IMR-90 (cell line): ENCODE measurements around the gene C5. TPM values are rescaled to one million over a fixed set of nuclear protein-coding genes. Genes with fewer than 3 reads are reported as not detected.

Source experiments
- ATAC-seq: fragments of 200-7000 bp; cut with Tn5 transposase; 2 replicates; pipeline ENCODE4 v1.9.1; 2020; ENCODE audit warnings: low read depth, mild to moderate bottlenecking, moderate library complexity
- BruUV-seq: library from RNA; stranded (reverse); fragments of 400-500 nt; replicated peaks from 2 replicates; lab custom pipeline; 2021; lab: Mats Ljungman, UMichigan
- CTCF ChIA-PET: fragments of 300-600 bp; formaldehyde crosslinking; extraction: SDS; loops from one replicate; lab custom pipeline; 2021; ENCODE audit warnings: antibody characterized with exemption; lab: Yijun Ruan, JAX
- POLR2A ChIA-PET: fragments of 300-600 bp; sonication (Branson Sonifier 250); formaldehyde crosslinking; loops from one replicate; lab custom pipeline; 2022; ENCODE audit warnings: antibody characterized with exemption; ENCODE audit not compliant: unreplicated experiment; lab: Charles Lee
- DNase-seq: peaks from one replicate; pipeline ENCODE4 v3.0.0; 2013
- H2AFZ ChIP-seq: replicated peaks from 2 replicates; pipeline ENCODE3; 2013; ENCODE audit warnings: low read length, mild to moderate bottlenecking; ENCODE audit not compliant: poor library complexity
- H2AK5ac ChIP-seq: 2 replicates; pipeline ENCODE4 v1.6.1; 2013; ENCODE audit warnings: low read depth, low read length, inconsistent platforms
- H2AK9ac ChIP-seq: replicated peaks from 2 replicates; pipeline ENCODE3; 2013; ENCODE audit warnings: mild to moderate bottlenecking, low read depth, low read length, moderate library complexity; ENCODE audit not compliant: poor library complexity
- H2BK120ac ChIP-seq: 2 replicates; pipeline ENCODE4 v1.6.1; 2013; ENCODE audit warnings: low read depth, low read length, inconsistent platforms
- H2BK15ac ChIP-seq: 3 replicates; pipeline ENCODE4 v1.6.1; 2013; ENCODE audit warnings: low read depth, low read length, inconsistent platforms
- H2BK20ac ChIP-seq: 2 replicates; pipeline ENCODE4 v1.6.1; 2013; ENCODE audit warnings: low read depth, mild to moderate bottlenecking, inconsistent platforms, low read length, moderate library complexity
- H2BK5ac ChIP-seq: 2 replicates; pipeline ENCODE4 v1.6.1; 2013; ENCODE audit warnings: mild to moderate bottlenecking, low read depth, low read length, inconsistent platforms; ENCODE audit not compliant: poor library complexity, severe bottlenecking
- H3K14ac ChIP-seq: replicated peaks from 2 replicates; pipeline ENCODE4 v1.6.1; 2013; ENCODE audit warnings: low read depth, low read length, inconsistent platforms
- H3K18ac ChIP-seq: 2 replicates; pipeline ENCODE4 v1.6.1; 2013; ENCODE audit warnings: low read depth, low read length, control low read depth
- H3K23ac ChIP-seq: 2 replicates; pipeline ENCODE4 v1.6.1; 2013; ENCODE audit warnings: low read depth, low read length, inconsistent platforms
- H3K27ac ChIP-seq: 2 replicates; pipeline ENCODE4 v1.5.1; 2013; ENCODE audit warnings: mild to moderate bottlenecking, control low read depth, low read length; ENCODE audit not compliant: insufficient read depth
- H3K27me3 ChIP-seq: 2 replicates; pipeline ENCODE4 v1.6.1; 2013; ENCODE audit warnings: low read length; ENCODE audit not compliant: control insufficient read depth, insufficient read depth
- H3K36me3 ChIP-seq: 2 replicates; pipeline ENCODE4 v1.6.1; 2013; ENCODE audit warnings: low read length, mixed read lengths; ENCODE audit not compliant: control insufficient read depth, insufficient read depth
- H3K4ac ChIP-seq: 2 replicates; pipeline ENCODE4 v1.6.1; 2013; ENCODE audit warnings: low read depth, low read length, inconsistent platforms
- H3K4me1 ChIP-seq: 2 replicates; pipeline ENCODE4 v1.6.1; 2013; ENCODE audit warnings: low read length, mixed read lengths; ENCODE audit not compliant: control insufficient read depth, insufficient read depth
- H3K4me2 ChIP-seq: 2 replicates; pipeline ENCODE4 v1.6.1; 2013; ENCODE audit warnings: low read depth, mild to moderate bottlenecking, control low read depth, low read length, moderate library complexity
- H3K4me3 ChIP-seq: 2 replicates; pipeline ENCODE4 v1.5.1; 2013; ENCODE audit warnings: low read depth, mild to moderate bottlenecking, control low read depth, low read length, moderate library complexity; ENCODE audit not compliant: insufficient read depth
- H3K56ac ChIP-seq: 2 replicates; pipeline ENCODE4 v1.6.1; 2013; ENCODE audit warnings: low read length, inconsistent platforms; ENCODE audit not compliant: insufficient read depth; ENCODE audit errors: extremely low read depth
- H3K79me1 ChIP-seq, 2 experiments: 2 replicates each; pipeline ENCODE4 v1.6.1; 2013; ENCODE audit warnings: low read length in 2 of 2, inconsistent platforms in 1 of 2, low read depth in 1 of 2
- H3K9ac ChIP-seq: 2 replicates; pipeline ENCODE4 v1.6.1; 2013; ENCODE audit warnings: low read depth, low read length, control low read depth
- H3K9me1 ChIP-seq: 2 replicates; pipeline ENCODE4 v1.6.1; 2013; ENCODE audit warnings: low read length, inconsistent platforms; ENCODE audit not compliant: insufficient read depth
- H3K9me3 ChIP-seq: 2 replicates; pipeline ENCODE4 v1.6.1; 2013; ENCODE audit warnings: low read length; ENCODE audit not compliant: control insufficient read depth, insufficient read depth
- H4K20me1 ChIP-seq: 2 replicates; pipeline ENCODE4 v1.6.1; 2013; ENCODE audit warnings: low read length, inconsistent platforms; ENCODE audit not compliant: insufficient read depth
- H4K5ac ChIP-seq: 2 replicates; pipeline ENCODE4 v1.6.1; 2013; ENCODE audit warnings: mild to moderate bottlenecking, low read depth, low read length, control low read depth
- H4K8ac ChIP-seq, 2 experiments: 2 replicates each; pipeline ENCODE4 v1.6.1; 2013; ENCODE audit warnings: low read depth in 2 of 2, low read length in 2 of 2, control low read depth in 1 of 2, inconsistent platforms in 1 of 2
- H4K91ac ChIP-seq: 2 replicates; pipeline ENCODE4 v1.6.1; 2013; ENCODE audit warnings: low read depth, low read length, inconsistent platforms; ENCODE audit not compliant: insufficient read depth
- BHLHE40 ChIP-seq: fragments of 150-350 bp; IDR thresholded peaks from 2 replicates; pipeline ENCODE4 v1.6.1; 2016; ENCODE audit warnings: mild to moderate bottlenecking, low read depth, low read length
- CEBPB ChIP-seq: IDR thresholded peaks from 2 replicates; pipeline ENCODE4 v1.6.1; 2012; ENCODE audit warnings: low read depth, low read length, improper control_type of control experiment
- CHD1 ChIP-seq: IDR thresholded peaks from 2 replicates; pipeline ENCODE4 v1.6.1; 2012; ENCODE audit warnings: low read depth, low read length, improper control_type of control experiment
- ELK1 ChIP-seq: fragments of 150-350 bp; IDR thresholded peaks from 2 replicates; pipeline ENCODE4 v1.6.1; 2016; ENCODE audit warnings: low read depth, mild to moderate bottlenecking, low read length, moderate library complexity, borderline replicate concordance
- FOS ChIP-seq: fragments of 150-350 bp; IDR thresholded peaks from 2 replicates; pipeline ENCODE4 v1.6.1; 2016; ENCODE audit warnings: low read depth, low read length
- MAFK ChIP-seq: IDR thresholded peaks from 2 replicates; pipeline ENCODE4 v1.6.1; 2012; ENCODE audit warnings: low read depth, low read length, improper control_type of control experiment
- MAZ ChIP-seq: IDR thresholded peaks from 2 replicates; pipeline ENCODE4 v1.6.1; 2012; ENCODE audit warnings: low read depth, mild to moderate bottlenecking, low read length, improper control_type of control experiment, moderate library complexity, borderline replicate concordance
- MXI1 ChIP-seq: IDR thresholded peaks from 2 replicates; pipeline ENCODE4 v1.6.1; 2012; ENCODE audit warnings: low read depth, mild to moderate bottlenecking, low read length, moderate library complexity, borderline replicate concordance
- NFE2L2 ChIP-seq: fragments of 150-350 bp; IDR thresholded peaks from 2 replicates; pipeline ENCODE4 v1.6.1; 2016; ENCODE audit warnings: low read depth, mild to moderate bottlenecking, low read length
- POLR2A ChIP-seq: IDR thresholded peaks from 2 replicates; pipeline ENCODE4 v1.6.1; 2012; ENCODE audit warnings: mild to moderate bottlenecking, low read depth, low read length
- RAD21 ChIP-seq: IDR thresholded peaks from 2 replicates; pipeline ENCODE4 v1.6.1; 2012; ENCODE audit warnings: low read length, improper control_type of control experiment
- RCOR1 ChIP-seq: IDR thresholded peaks from 2 replicates; pipeline ENCODE4 v1.6.1; 2012; ENCODE audit warnings: mild to moderate bottlenecking, low read length, improper control_type of control experiment; ENCODE audit not compliant: insufficient replicate concordance
- RFX5 ChIP-seq: IDR thresholded peaks from 2 replicates; pipeline ENCODE4 v1.8.0; 2012; ENCODE audit warnings: low read depth, mild to moderate bottlenecking, low read length, moderate library complexity
- SMC3 ChIP-seq: fragments of 150-350 bp; IDR thresholded peaks from 2 replicates; pipeline ENCODE4 v1.6.1; 2016; ENCODE audit warnings: low read depth, mild to moderate bottlenecking, antibody characterized with exemption, low read length, moderate library complexity
- WGBS, 2 experiments: methylation state at CpG; one replicate each; pipeline versions ENCODE4 v1.1.5 to v1.1.7; 2013; ENCODE audit warnings: missing lambda C conversion rate in 2 of 2; ENCODE audit not compliant: insufficient read length in 1 of 2; ENCODE audit errors: extremely low coverage in 2 of 2; 5-methylcytosine and 5-hydroxymethylcytosine counted together
- dilution Hi-C: fragments of 300-500 bp; cut with HindIII; formaldehyde crosslinking; loops from one replicate; pipeline ENCODE4 v1.14.3; 2018; ENCODE audit warnings: low sequenced_read_pairs; ENCODE audit not compliant: unreplicated experiment
- in situ Hi-C: fragments of 300-500 bp; cut with MboI; formaldehyde crosslinking; loops from 3 replicates; pipeline ENCODE4 v1.14.3; 2019; ENCODE audit warnings: low sequenced_read_pairs, inconsistent platforms, mixed read lengths
- intact Hi-C: fragments of 100-400 bp; cut with micrococcal nuclease; formaldehyde crosslinking; loops from 2 replicates; pipeline ENCODE4 v1.10.0; 2022
- polyA plus RNA-seq, 3 experiments: library from polyadenylated mRNA; depleted of rRNA; stranded (reverse); fragments of >200 nt; gene quantifications; 2 replicates each; pipeline ENCODE4 v1.2.3, GENCODE V29; 2012; ENCODE audit warnings: low replicate concordance in 1 of 3
- total RNA-seq: library from RNA; depleted of rRNA; stranded (reverse); fragments of >200 nt; gene quantifications from 2 replicates; pipeline ENCODE4 v1.2.3, GENCODE V29; 2012
- TF ChIP-seq, protein P1 (sequence below): fragments of 150-350 bp; IDR thresholded peaks from 2 replicates; pipeline ENCODE4 v1.6.1; 2017; ENCODE audit warnings: mild to moderate bottlenecking, antibody characterized with exemption, low read length, low read depth
- TF ChIP-seq, protein P2 (sequence below): conservative IDR thresholded peaks from 2 replicates; pipeline ENCODE4 v1.5.1; 2012; ENCODE audit warnings: mild to moderate bottlenecking, low read depth, low read length, improper control_type of control experiment

The C5 gene
- total and polyA plus RNA-seq, 2 of the 4 experiments (the other 2 are of a cell fraction): 1.5 to 2.3 TPM

DNA sequence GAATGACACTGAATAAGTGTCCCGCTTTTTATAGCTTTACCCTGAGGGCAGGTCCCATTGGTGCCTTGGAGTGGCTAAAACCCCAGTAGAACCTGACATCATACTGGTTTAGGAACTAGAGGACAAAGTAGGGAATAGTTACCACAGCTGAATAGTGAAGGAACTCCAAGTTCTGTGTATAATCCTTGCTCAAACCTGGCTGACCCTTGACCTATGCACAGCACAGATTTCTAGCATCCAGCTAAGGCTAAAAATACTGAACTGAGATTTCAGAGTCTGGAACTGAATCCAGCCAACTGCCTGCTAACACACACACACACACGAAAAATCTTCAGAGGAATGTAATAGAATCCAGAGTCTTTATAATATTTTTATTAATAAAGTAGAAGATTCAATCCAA, 50.8 kb downstream of the C5 start:
- no peak for ATAC-seq
- Histone ChIP-seq H3K27me3 (no peaks in the 10 kb centered on the region), H3K9me3 (no peaks in the 10 kb centered on the region), H3K56ac (no peak overlapping the region), H3K9me1 (no peaks in the 10 kb centered on the region), H3K27ac (no peak overlapping the region), H3K36me3 (no peaks in the 10 kb centered on the region), H3K14ac (no peak overlapping the region), H2BK15ac (no peak overlapping the region), H2AK5ac (no peak overlapping the region), H3K4me1 (no peaks in the 10 kb centered on the region), H2BK5ac (no peak overlapping the region), H3K23ac (no peak overlapping the region), H2AK9ac (no peak overlapping the region), H4K91ac (no peak overlapping the region), H4K8ac (no peak overlapping the region), H4K5ac (no peak overlapping the region), H2AFZ (no peak overlapping the region), H3K4me2 (no peak overlapping the region), H3K18ac (no peak overlapping the region), H2BK120ac (no peak overlapping the region), H3K79me1 (no peaks in the 10 kb centered on the region), H2BK20ac (no peak overlapping the region), H3K4ac (no peak overlapping the region), H4K20me1 (no peaks in the 10 kb centered on the region), H3K9ac (no peak overlapping the region), H3K4me3 (no peak overlapping the region)
- DNase-seq: no peak
- WGBS, 2 experiments: no CpG with 5 or more reads among the region's 2 CpGs
- ChIA-PET CTCF (interaction anchor here (2.0 kb wide), 1 partner anchor 61 kb away, joined by 9 read pairs; no protein-coding TSS in a partner anchor), POLR2A (no interaction called here)
- in situ Hi-C loops: loop anchor here (25.0 kb wide), 1 partner anchor 388 kb away; no protein-coding TSS in a partner anchor
- TF ChIP-seq MAFK (no peak), BHLHE40 (no peak), RCOR1 (no peak), MXI1 (no peak), CHD1 (no peak), CEBPB (no peak), RAD21 (no peak), NFE2L2 (no peak), RFX5 (no peak), FOS (no peak), POLR2A (no peak), SMC3 (no peak), ELK1 (no peak), MAZ (no peak)
- TF ChIP-seq, protein P1, sequence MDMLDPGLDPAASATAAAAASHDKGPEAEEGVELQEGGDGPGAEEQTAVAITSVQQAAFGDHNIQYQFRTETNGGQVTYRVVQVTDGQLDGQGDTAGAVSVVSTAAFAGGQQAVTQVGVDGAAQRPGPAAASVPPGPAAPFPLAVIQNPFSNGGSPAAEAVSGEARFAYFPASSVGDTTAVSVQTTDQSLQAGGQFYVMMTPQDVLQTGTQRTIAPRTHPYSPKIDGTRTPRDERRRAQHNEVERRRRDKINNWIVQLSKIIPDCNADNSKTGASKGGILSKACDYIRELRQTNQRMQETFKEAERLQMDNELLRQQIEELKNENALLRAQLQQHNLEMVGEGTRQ: no peak
- TF ChIP-seq, protein P2, sequence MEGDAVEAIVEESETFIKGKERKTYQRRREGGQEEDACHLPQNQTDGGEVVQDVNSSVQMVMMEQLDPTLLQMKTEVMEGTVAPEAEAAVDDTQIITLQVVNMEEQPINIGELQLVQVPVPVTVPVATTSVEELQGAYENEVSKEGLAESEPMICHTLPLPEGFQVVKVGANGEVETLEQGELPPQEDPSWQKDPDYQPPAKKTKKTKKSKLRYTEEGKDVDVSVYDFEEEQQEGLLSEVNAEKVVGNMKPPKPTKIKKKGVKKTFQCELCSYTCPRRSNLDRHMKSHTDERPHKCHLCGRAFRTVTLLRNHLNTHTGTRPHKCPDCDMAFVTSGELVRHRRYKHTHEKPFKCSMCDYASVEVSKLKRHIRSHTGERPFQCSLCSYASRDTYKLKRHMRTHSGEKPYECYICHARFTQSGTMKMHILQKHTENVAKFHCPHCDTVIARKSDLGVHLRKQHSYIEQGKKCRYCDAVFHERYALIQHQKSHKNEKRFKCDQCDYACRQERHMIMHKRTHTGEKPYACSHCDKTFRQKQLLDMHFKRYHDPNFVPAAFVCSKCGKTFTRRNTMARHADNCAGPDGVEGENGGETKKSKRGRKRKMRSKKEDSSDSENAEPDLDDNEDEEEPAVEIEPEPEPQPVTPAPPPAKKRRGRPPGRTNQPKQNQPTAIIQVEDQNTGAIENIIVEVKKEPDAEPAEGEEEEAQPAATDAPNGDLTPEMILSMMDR: no peak
- dilution Hi-C loops: no loop called here
- no TSS peak for BruUV-seq
- intact Hi-C loops: loop anchor here (10.0 kb wide), 1 partner anchor 405 kb away; no protein-coding TSS in a partner anchor
